ENCODE results near the gene GPSM1.

DNA sequence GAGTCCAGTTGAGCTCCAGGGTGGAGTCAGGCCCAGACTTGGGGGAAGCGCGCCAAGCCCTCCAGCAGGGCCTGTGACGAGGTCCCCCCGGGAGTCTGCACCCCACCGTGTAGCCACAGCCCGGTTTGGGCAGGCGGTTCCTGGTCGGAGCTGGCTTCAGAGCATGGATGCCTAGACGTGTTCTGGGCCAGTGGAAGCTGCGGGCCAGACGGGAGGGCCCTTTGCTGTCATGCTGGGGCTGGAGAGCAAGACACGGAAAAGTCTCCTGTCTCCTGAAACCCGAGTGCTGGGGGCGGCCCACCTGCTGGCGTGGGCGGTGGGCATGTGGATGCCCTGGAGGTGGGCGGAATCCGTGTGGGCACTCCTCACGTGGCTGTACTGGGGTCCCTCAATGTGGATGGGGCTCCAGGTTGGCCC, 1.9 kb downstream of the GPSM1 start:
- TF ChIP-seq FOXA1 (IDR thresholded peaks at IDR 0.05) (no peak), FOXK2 (IDR thresholded peaks at IDR 0.05) (no peak), SP1 (IDR thresholded peaks at IDR 0.05) (no peak), ARNT (IDR thresholded peaks at IDR 0.05) (no peak)

All from HEK293T (cell line).